ENCODE results near the gene SIPA1L3. TPM values are rescaled to one million over a fixed set of nuclear protein-coding genes. Genes with fewer than 3 reads are reported as not detected.

The SIPA1L3 gene
- polyA plus RNA-seq, 1 of the 3 experiments (the other 2 are of a cell fraction): 11.6 TPM

GRCh38 chr19:37991841-37992248 lies 84.8 kb downstream of the SIPA1L3 start:
- H3K36me3 ChIP-seq (replicated peaks in 1 of 2; ENCODE audit: control insufficient read depth in 1 of 2, insufficient read depth in 2 of 2, low read length in 1 of 2): no peaks in the 10 kb centered on the region
- H4K20me1 ChIP-seq (ENCODE audit: insufficient read depth): no peaks in the 10 kb centered on the region
- peaks cover 0 to 3% of the 10 kb centered on the region in 2 experiments; a peak in 2 of 4 replicates for H3K4me1 ChIP-seq (ENCODE audit: control insufficient read depth in 1 of 2, insufficient read depth in 2 of 2, low read depth in 1 of 2, low read length in 1 of 2)
- DNase-seq: no peak
- TF ChIP-seq YY1 (IDR thresholded peaks at IDR 0.05; ENCODE audit: low read depth) (no peak), MXI1 (IDR thresholded peaks at IDR 0.05; ENCODE audit: low read depth, low read length) (no peak), RFX5 (IDR thresholded peaks at IDR 0.05; ENCODE audit: low read length) (no peak), JUND (IDR thresholded peaks at IDR 0.05) (no peak), TCF12 (IDR thresholded peaks at IDR 0.05) (no peak), CTCF (IDR thresholded peaks at IDR 0.05) (no peak), GATA2 (CRISPR knock-in tag; IDR thresholded peaks at IDR 0.05) (no peak), CHD2 (IDR thresholded peaks at IDR 0.05; ENCODE audit: low read length, partially characterized antibody) (no peak)
- peaks cover 85% of the 10 kb centered on the region for H3K79me2 ChIP-seq (ENCODE audit: insufficient read depth)
- H3K4me3 ChIP-seq (ENCODE audit: low read depth in 2 of 2, low read length in 1 of 2): no peak overlapping the region
- H3K27ac ChIP-seq (ENCODE audit: low read depth in 2 of 2, low read length in 1 of 2): peak overlapping the region in 1 of 2 experiments; percentile 24; a peak in 1 of 4 replicates
- no peaks in the 10 kb centered on the region for H3K9me3 ChIP-seq
- no peak overlapping the region for H2AFZ ChIP-seq (ENCODE audit: low read depth)
- H3K9me2 ChIP-seq: no peaks in the 10 kb centered on the region
- WGBS (ENCODE audit: low lambda C conversion rate): 61% methylated on average over 4 of the region's 4 CpGs
- H3K27me3 ChIP-seq (ENCODE audit: insufficient read depth): no peaks in the 10 kb centered on the region
- ChIA-PET CTCF (no interaction called here), POLR2A (interaction anchor here (1.1 kb wide), 1 partner anchor 85 kb away, joined by 3 read pairs; the partner anchor contains the start of gene SIPA1L3)
- no peak overlapping the region for H3K9ac ChIP-seq
- H3F3A ChIP-seq (replicated peaks; ENCODE audit: insufficient read depth): no peaks in the 10 kb centered on the region
- 0 out of 2 replicates have a peak overlapping the region, but pooled peaks have one; percentile 2 for H3K4me2 ChIP-seq

- DNase-seq: no peak
- no peaks in the 10 kb centered on the region for H3K9me3 ChIP-seq
- H4K20me1 ChIP-seq (ENCODE audit: insufficient read depth): no peaks in the 10 kb centered on the region
- CTCF ChIA-PET: interaction anchor here (1.0 to 1.7 kb wide), 2 partner anchors 9 to 94 kb away, joined by 3 to 5 read pairs; no protein-coding TSS in a partner anchor
- 98% methylated on average over 5 of the region's 9 CpGs for WGBS (ENCODE audit: low lambda C conversion rate)
- H3K4me2 ChIP-seq: no peak overlapping the region
- H3K79me2 ChIP-seq (ENCODE audit: insufficient read depth): peaks cover 88% of the 10 kb centered on the region
- H3K4me3 ChIP-seq (ENCODE audit: low read depth in 2 of 2, low read length in 1 of 2): no peak overlapping the region
- H3K9ac ChIP-seq: no peak overlapping the region
- no peaks in the 10 kb centered on the region for H3K36me3 ChIP-seq (replicated peaks in 1 of 2; ENCODE audit: control insufficient read depth in 1 of 2, insufficient read depth in 2 of 2, low read length in 1 of 2)
- POLR2A ChIA-PET: interaction anchor here (2.5 kb wide), 1 partner anchor 12 kb away, joined by 8 read pairs; no protein-coding TSS in a partner anchor
- no peaks in the 10 kb centered on the region for H3K27me3 ChIP-seq (ENCODE audit: insufficient read depth)
- no peak overlapping the region for H3K27ac ChIP-seq (ENCODE audit: low read depth in 2 of 2, low read length in 1 of 2)
- TF ChIP-seq EP300 (IDR thresholded peaks at IDR 0.05; ENCODE audit: borderline replicate concordance in 1 of 2, low read depth in 1 of 2, low read length in 1 of 2): no peak
- H3K4me1 ChIP-seq (ENCODE audit: control insufficient read depth in 1 of 2, insufficient read depth in 2 of 2, low read depth in 1 of 2, low read length in 1 of 2): peaks cover 0 to 3% of the 10 kb centered on the region in 2 experiments; a peak in 2 of 4 replicates
- H3F3A ChIP-seq (replicated peaks; ENCODE audit: insufficient read depth): peaks cover 9% of the 10 kb centered on the region
- H2AFZ ChIP-seq (ENCODE audit: low read depth): no peak overlapping the region
- no peaks in the 10 kb centered on the region for H3K9me2 ChIP-seq
Measured at GRCh38 chr19:37992761-37993160, 85.8 kb downstream of the SIPA1L3 start.

- DNase-seq: no peak
- Histone ChIP-seq H3K4me3 (ENCODE audit: low read depth in 2 of 2, low read length in 1 of 2) (no peak overlapping the region), H3K9ac (no peak overlapping the region), H3F3A (replicated peaks; ENCODE audit: insufficient read depth) (peaks cover 24% of the 10 kb centered on the region), H3K27ac (ENCODE audit: low read depth in 2 of 2, low read length in 1 of 2) (no peak overlapping the region), H4K20me1 (ENCODE audit: insufficient read depth) (no peaks in the 10 kb centered on the region), H3K36me3 (replicated peaks in 1 of 2; ENCODE audit: control insufficient read depth in 1 of 2, insufficient read depth in 2 of 2, low read length in 1 of 2) (no peaks in the 10 kb centered on the region), H3K4me2 (no peak overlapping the region), H3K4me1 (ENCODE audit: control insufficient read depth in 1 of 2, insufficient read depth in 2 of 2, low read depth in 1 of 2, low read length in 1 of 2) (peaks cover 0 to 17% of the 10 kb centered on the region in 2 experiments; a peak in 3 of 4 replicates), H3K9me3 (no peaks in the 10 kb centered on the region), H3K79me2 (ENCODE audit: insufficient read depth) (peaks cover 74% of the 10 kb centered on the region), H3K27me3 (ENCODE audit: insufficient read depth) (no peaks in the 10 kb centered on the region), H2AFZ (ENCODE audit: low read depth) (no peak overlapping the region), H3K9me2 (no peaks in the 10 kb centered on the region)
- ChIA-PET POLR2A (interaction anchor here (1.1 to 2.5 kb wide), 2 partner anchors 10 to 87 kb away, joined by 3 to 8 read pairs; no protein-coding TSS in a partner anchor), CTCF (no interaction called here)
- TF ChIP-seq SMC3 (IDR thresholded peaks at IDR 0.05; ENCODE audit: low read depth, low read length): no peak
- no peak for TF ChIP-seq TCF12 (IDR thresholded peaks at IDR 0.05)
- no peak for TF ChIP-seq CHD2 (IDR thresholded peaks at IDR 0.05; ENCODE audit: low read length, partially characterized antibody)
- no peak for TF ChIP-seq TEAD4 (IDR thresholded peaks at IDR 0.05; ENCODE audit: borderline replicate concordance, insufficient read depth)
- no peak for TF ChIP-seq FOXJ3 (CRISPR knock-in tag; IDR thresholded peaks at IDR 0.05)
- TF ChIP-seq RCOR1 (IDR thresholded peaks at IDR 0.05; ENCODE audit: low read length): no peak
- TF ChIP-seq RXRA (IDR thresholded peaks at IDR 0.05; ENCODE audit: borderline replicate concordance, low read depth): no peak
- no peak for TF ChIP-seq JUND (IDR thresholded peaks at IDR 0.05)
- TF ChIP-seq ELF1 (IDR thresholded peaks at IDR 0.05): no peak
- TF ChIP-seq MXI1 (IDR thresholded peaks at IDR 0.05; ENCODE audit: low read depth, low read length): no peak
- no peak for TF ChIP-seq USF2 (IDR thresholded peaks at IDR 0.05; ENCODE audit: borderline replicate concordance, low read depth, low read length)
- TF ChIP-seq NFIC (IDR thresholded peaks at IDR 0.05; ENCODE audit: borderline replicate concordance): no peak
- TF ChIP-seq MEF2A (IDR thresholded peaks at IDR 0.05; ENCODE audit: borderline replicate concordance, low read depth): no peak
- WGBS (ENCODE audit: low lambda C conversion rate): 79% methylated on average over 8 of the region's 8 CpGs
Measured at GRCh38 chr19:37994823-37995130, 87.8 kb downstream of the SIPA1L3 start.

Measured in SK-N-SH (cell line).